SU-DHL-6 (cell line): ENCODE results near the gene TREX2.

Experiments used
- H2AFZ ChIP-seq: fragments of 200-600 bp; sonication (generic); 2 replicates; pipeline ENCODE4 v1.6.1; 2014; ENCODE audit warnings: low read depth, mild to moderate bottlenecking, moderate library complexity, mixed read lengths, antibody characterized with exemption, low read length; ENCODE audit not compliant: severe bottlenecking
- H3F3A ChIP-seq: fragments of 200-600 bp; shearing (Covaris generic); 2 replicates; pipeline ENCODE4 v1.6.0; 2016; ENCODE audit warnings: antibody characterized with exemption, mild to moderate bottlenecking; ENCODE audit not compliant: insufficient read depth
- H3K27ac ChIP-seq: fragments of 200-600 bp; sonication (generic); 2 replicates; pipeline ENCODE4 v1.5.1; 2016; ENCODE audit warnings: low read depth, mild to moderate bottlenecking, low read length, moderate library complexity, mixed read lengths
- H3K27me3 ChIP-seq: fragments of 200-600 bp; sonication (generic), shearing (Covaris generic); 2 replicates; pipeline ENCODE4 v1.6.0; 2014; ENCODE audit warnings: mild to moderate bottlenecking, low read length
- H3K36me3 ChIP-seq: fragments of 200-600 bp; sonication (generic); 2 replicates; pipeline ENCODE4 v1.6.1; 2014; ENCODE audit warnings: mild to moderate bottlenecking, low read length, mixed read lengths
- H3K4me2 ChIP-seq: fragments of 300-600, 200-600 bp; shearing (Covaris generic), sonication (generic); 2 replicates; pipeline ENCODE4 v1.6.0; 2014; ENCODE audit warnings: low read length, low read depth, mild to moderate bottlenecking; ENCODE audit not compliant: poor library complexity, severe bottlenecking
- H3K4me3 ChIP-seq: fragments of 200-600 bp; sonication (generic); 2 replicates; pipeline ENCODE4 v1.5.1; 2014; ENCODE audit warnings: antibody characterized with exemption, low read length, mild to moderate bottlenecking, mixed read lengths; ENCODE audit not compliant: insufficient read depth, poor library complexity, severe bottlenecking
- H3K79me2 ChIP-seq: fragments of 200-600 bp; sonication (generic); 2 replicates; pipeline ENCODE4 v1.6.1; 2014; ENCODE audit warnings: mild to moderate bottlenecking, low read length, moderate library complexity; ENCODE audit not compliant: insufficient read depth
- H3K9ac ChIP-seq: fragments of 200-600 bp; sonication (generic); 2 replicates; pipeline ENCODE4 v1.7.0; 2014; ENCODE audit warnings: mild to moderate bottlenecking, low read length
- H3K9me2 ChIP-seq: fragments of 200-600 bp; sonication (generic); replicated peaks from 2 replicates; pipeline ENCODE4 v1.6.1; 2014; ENCODE audit warnings: low read length; ENCODE audit not compliant: insufficient read depth
- H3K9me3 ChIP-seq: fragments of 200-600 bp; sonication (generic); 2 replicates; pipeline ENCODE4 v1.6.1; 2014; ENCODE audit warnings: low read length, mixed read lengths; ENCODE audit not compliant: insufficient read depth
- H4K20me1 ChIP-seq: fragments of 200-600 bp; sonication (generic); 2 replicates; pipeline ENCODE4 v1.6.1; 2014; ENCODE audit warnings: low read depth, mild to moderate bottlenecking, antibody characterized with exemption, low read length, moderate library complexity, mixed read lengths
- EZH2phosphoT487 ChIP-seq: fragments of 200-600 bp; sonication (generic), shearing (Covaris generic); conservative IDR thresholded peaks from 2 replicates; pipeline ENCODE4 v1.6.1; 2018; ENCODE audit warnings: mild to moderate bottlenecking, antibody characterized with exemption, low read length, moderate library complexity, mixed read lengths
- TF ChIP-seq, protein P1 (sequence below): fragments of 200-600 bp; sonication (generic); IDR thresholded peaks from one replicate; pipeline ENCODE4 v1.5.1; 2017; ENCODE audit warnings: antibody characterized with exemption, mild to moderate bottlenecking, low read length, moderate library complexity; ENCODE audit not compliant: insufficient read depth, poor library complexity, severe bottlenecking

TREX2 gene

DNA sequence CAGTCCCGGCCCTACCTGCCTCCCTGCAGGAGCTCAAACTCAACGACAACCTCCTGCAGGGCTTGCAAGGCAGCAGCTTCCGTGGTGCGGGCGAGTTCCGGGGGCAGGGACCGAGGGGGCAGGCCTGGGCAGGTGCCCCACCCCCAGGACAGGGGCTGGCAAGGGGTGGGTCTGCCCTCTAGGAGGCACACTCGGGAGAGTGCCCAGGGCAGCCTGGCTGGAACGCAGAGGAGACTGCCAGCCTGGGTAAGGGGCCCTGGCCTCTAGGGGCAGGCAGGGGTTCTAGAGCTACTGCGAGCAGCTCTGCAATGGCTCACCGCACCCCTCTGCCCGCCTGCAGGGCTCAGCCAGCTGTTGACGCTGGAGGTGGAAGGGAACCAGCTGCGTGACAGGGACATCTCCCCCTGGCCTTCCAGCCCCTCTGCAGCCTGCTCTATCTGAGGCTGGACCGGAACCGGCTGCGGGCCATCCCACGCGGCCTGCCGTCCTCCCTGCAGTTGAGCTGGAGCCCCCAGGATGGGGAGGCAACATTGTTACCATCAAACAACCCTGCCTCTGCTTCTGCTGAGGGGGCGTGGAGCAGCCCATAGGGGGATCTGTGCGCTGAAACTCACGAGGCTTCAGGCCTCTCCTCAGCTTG, 36.6 kb upstream of the TREX2 start:
- H4K20me1 ChIP-seq, result no peaks in the 10 kb centered on the region
- no peaks in the 10 kb centered on the region for H3K9me2 ChIP-seq
- H3K27me3 ChIP-seq, result no peaks in the 10 kb centered on the region
- no peak overlapping the region for H3K4me2 ChIP-seq
- no peak overlapping the region for H3K27ac ChIP-seq
- TF ChIP-seq EZH2phosphoT487, result no peak
- TF ChIP-seq, protein P1, sequence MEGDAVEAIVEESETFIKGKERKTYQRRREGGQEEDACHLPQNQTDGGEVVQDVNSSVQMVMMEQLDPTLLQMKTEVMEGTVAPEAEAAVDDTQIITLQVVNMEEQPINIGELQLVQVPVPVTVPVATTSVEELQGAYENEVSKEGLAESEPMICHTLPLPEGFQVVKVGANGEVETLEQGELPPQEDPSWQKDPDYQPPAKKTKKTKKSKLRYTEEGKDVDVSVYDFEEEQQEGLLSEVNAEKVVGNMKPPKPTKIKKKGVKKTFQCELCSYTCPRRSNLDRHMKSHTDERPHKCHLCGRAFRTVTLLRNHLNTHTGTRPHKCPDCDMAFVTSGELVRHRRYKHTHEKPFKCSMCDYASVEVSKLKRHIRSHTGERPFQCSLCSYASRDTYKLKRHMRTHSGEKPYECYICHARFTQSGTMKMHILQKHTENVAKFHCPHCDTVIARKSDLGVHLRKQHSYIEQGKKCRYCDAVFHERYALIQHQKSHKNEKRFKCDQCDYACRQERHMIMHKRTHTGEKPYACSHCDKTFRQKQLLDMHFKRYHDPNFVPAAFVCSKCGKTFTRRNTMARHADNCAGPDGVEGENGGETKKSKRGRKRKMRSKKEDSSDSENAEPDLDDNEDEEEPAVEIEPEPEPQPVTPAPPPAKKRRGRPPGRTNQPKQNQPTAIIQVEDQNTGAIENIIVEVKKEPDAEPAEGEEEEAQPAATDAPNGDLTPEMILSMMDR, result no peak
- H3K9me3 ChIP-seq, result no peaks in the 10 kb centered on the region
- no peaks in the 10 kb centered on the region for H3K36me3 ChIP-seq
- H3K79me2 ChIP-seq, result no peaks in the 10 kb centered on the region
- H3K4me3 ChIP-seq, result no peak overlapping the region
- no peak overlapping the region for H3K9ac ChIP-seq
- no peaks in the 10 kb centered on the region for H3F3A ChIP-seq
- no peak overlapping the region for H2AFZ ChIP-seq

DNA sequence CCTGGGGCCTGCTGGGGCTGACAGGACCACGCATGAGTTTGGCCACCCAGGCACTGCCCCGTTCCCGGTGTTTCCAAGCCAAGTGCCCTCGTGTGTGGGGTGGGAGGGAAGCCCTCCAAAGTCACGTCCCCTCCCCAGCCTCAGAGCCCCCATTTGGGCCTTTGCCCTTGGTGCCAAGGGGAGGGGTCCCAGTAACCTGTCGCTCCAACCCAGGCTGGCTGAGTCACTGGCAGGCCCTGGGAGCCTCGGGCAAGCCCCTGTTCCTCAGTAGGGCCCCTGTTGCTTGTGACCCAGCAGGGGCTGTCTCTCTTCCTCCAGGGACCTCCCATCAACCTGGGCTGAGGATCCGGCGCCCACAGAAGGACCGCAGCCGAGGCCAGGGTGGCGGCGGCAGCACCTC, 35.2 kb upstream of the TREX2 start:
- TF ChIP-seq, protein P1, result no peak
- TF ChIP-seq EZH2phosphoT487, result no peak
- H3K27ac ChIP-seq, result no peak overlapping the region
- no peaks in the 10 kb centered on the region for H3K9me2 ChIP-seq
- no peak overlapping the region for H3K4me3 ChIP-seq
- no peak overlapping the region for H3K9ac ChIP-seq
- no peaks in the 10 kb centered on the region for H3K9me3 ChIP-seq
- H3K27me3 ChIP-seq, result no peaks in the 10 kb centered on the region
- no peaks in the 10 kb centered on the region for H3F3A ChIP-seq
- H3K36me3 ChIP-seq, result no peaks in the 10 kb centered on the region
- no peak overlapping the region for H2AFZ ChIP-seq
- no peaks in the 10 kb centered on the region for H3K79me2 ChIP-seq
- no peak overlapping the region for H3K4me2 ChIP-seq
- no peaks in the 10 kb centered on the region for H4K20me1 ChIP-seq

DNA sequence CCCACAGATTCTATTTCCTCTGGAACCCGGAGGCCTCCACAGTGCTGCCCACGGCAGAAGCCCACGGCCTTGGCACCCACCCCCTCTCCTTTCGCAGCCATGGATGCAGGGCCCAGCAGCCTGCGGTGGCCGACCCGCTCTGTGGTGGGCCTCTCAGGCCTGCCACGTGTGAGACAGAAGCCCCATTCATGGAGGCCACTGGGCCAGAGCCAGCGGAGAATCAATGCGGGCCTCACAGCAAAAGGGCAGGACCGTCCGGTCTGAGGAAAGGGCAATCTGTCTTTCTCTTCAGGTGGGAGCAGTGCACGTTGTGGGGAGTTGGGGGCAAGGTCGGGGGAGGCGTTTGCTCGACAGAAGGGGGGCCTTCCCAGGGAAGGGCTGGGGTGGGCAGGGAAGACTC, 32.9 kb upstream of the TREX2 start:
- Histone ChIP-seq H3K27me3 (no peaks in the 10 kb centered on the region), H3F3A (no peaks in the 10 kb centered on the region), H3K79me2 (no peaks in the 10 kb centered on the region), H3K9me3 (no peaks in the 10 kb centered on the region), H3K4me2 (no peak overlapping the region), H3K4me3 (no peak overlapping the region), H4K20me1 (no peaks in the 10 kb centered on the region), H3K36me3 (no peaks in the 10 kb centered on the region), H2AFZ (no peak overlapping the region), H3K9ac (no peak overlapping the region), H3K9me2 (no peaks in the 10 kb centered on the region), H3K27ac (no peak overlapping the region)
- no peak for TF ChIP-seq EZH2phosphoT487
- TF ChIP-seq, protein P1, result no peak
